HUES6 (cell line): ENCODE results near the gene ATAD3C.
A peak's percentile ranks its signal among the peaks of the same experiment; 100 is the strongest.
"Not testable (repeated sequence)": the region's sequence is repeated elsewhere in the genome, so short reads cannot be mapped to it uniquely, and the experiment has no call there.

Source experiments
- H3K27ac ChIP-seq: 2 replicates; pipeline ENCODE4 v1.7.0; 2013; ENCODE audit warnings: low read depth, mild to moderate bottlenecking, low read length, inconsistent platforms
- H3K27me3 ChIP-seq: 2 replicates; pipeline ENCODE4 v1.6.1; 2013; ENCODE audit warnings: low read length; ENCODE audit not compliant: control insufficient read depth, insufficient read depth
- H3K36me3 ChIP-seq: 2 replicates; pipeline ENCODE4 v1.6.1; 2013; ENCODE audit warnings: low read length; ENCODE audit not compliant: control insufficient read depth, insufficient read depth
- H3K4me1 ChIP-seq: 2 replicates; pipeline ENCODE4 v1.6.1; 2013; ENCODE audit warnings: low read length; ENCODE audit not compliant: control insufficient read depth, insufficient read depth
- H3K4me3 ChIP-seq: 2 replicates; pipeline ENCODE4 v1.5.1; 2013; ENCODE audit warnings: low read depth, low read length
- H3K9ac ChIP-seq: one replicate; pipeline ENCODE4 v1.6.1; 2013; ENCODE audit warnings: mild to moderate bottlenecking, low read length
- H3K9me3 ChIP-seq: 2 replicates; pipeline ENCODE4 v1.6.1; 2013; ENCODE audit warnings: low read depth, low read length; ENCODE audit not compliant: control insufficient read depth, insufficient read depth

The ATAD3C gene

GRCh38 chr1:1468196-1468985 is 18.9 kb downstream of the ATAD3C start:
- not testable (repeated sequence) for H3K36me3 ChIP-seq, H3K27me3 ChIP-seq, H3K9ac ChIP-seq, H3K4me1 ChIP-seq, H3K27ac ChIP-seq, H3K9me3 ChIP-seq, H3K4me3 ChIP-seq

- Histone ChIP-seq H3K9me3 (no peaks in the 10 kb centered on the region), H3K27ac (no peak overlapping the region; the same call in 1 of the 2 replicates), H3K27me3 (no peaks in the 10 kb centered on the region), H3K36me3 (no peaks in the 10 kb centered on the region; the same call in 1 of the 2 replicates), H3K4me1 (no peaks in the 10 kb centered on the region), H3K4me3 (peak overlapping the region; percentile 86), H3K9ac (peak overlapping the region; percentile 81)
Measured at GRCh38 chr1:1470626-1471388, 21.3 kb downstream of the ATAD3C start.

GRCh38 chr1:1471389-1472052 is 22.0 kb downstream of the ATAD3C start, which contains the start of gene ATAD3B:
ATAD3B (plus strand) TSS chr1:1471765; CDS start chr1:1471885, 120 bp downstream.
- Histone ChIP-seq H3K27ac (no peak within 1 kb of the TSS; the same call in 1 of the 2 replicates), H3K27me3 (no peaks in the 10 kb centered on the region), H3K36me3 (no peaks in the 10 kb centered on the region; the same call in 1 of the 2 replicates), H3K9ac (peak within 1 kb of the TSS; percentile 81), H3K4me1 (no peaks in the 10 kb centered on the region), H3K4me3 (peak within 1 kb of the TSS; percentile 86), H3K9me3 (no peaks in the 10 kb centered on the region)

GRCh38 chr1:1472053-1472876 is 22.8 kb downstream of the ATAD3C start:
- H3K36me3 ChIP-seq, H3K9me3 ChIP-seq, H3K27ac ChIP-seq, H3K27me3 ChIP-seq, H3K4me1 ChIP-seq: not testable (repeated sequence)
- peak overlapping the region; percentile 81 for H3K9ac ChIP-seq
- H3K4me3 ChIP-seq: peak overlapping the region; percentile 72

- H3K4me3 ChIP-seq, H3K27me3 ChIP-seq, H3K4me1 ChIP-seq, H3K27ac ChIP-seq, H3K9ac ChIP-seq, H3K9me3 ChIP-seq: not testable (repeated sequence)
- H3K36me3 ChIP-seq: peaks cover 32% of the 10 kb centered on the region
Measured at GRCh38 chr1:1476011-1476410, 26.5 kb downstream of the ATAD3C start.

- Histone ChIP-seq H3K36me3 (peaks cover 38% of the 10 kb centered on the region), H3K27me3 (no peaks in the 10 kb centered on the region), H3K4me3 (no peak overlapping the region), H3K4me1 (no peaks in the 10 kb centered on the region), H3K9ac (no peak overlapping the region), H3K9me3 (no peaks in the 10 kb centered on the region), H3K27ac (no peak overlapping the region)
Measured at GRCh38 chr1:1477206-1477605, 27.7 kb downstream of the ATAD3C start.

GRCh38 chr1:1479547-1480487 is 30.3 kb downstream of the ATAD3C start:
- Histone ChIP-seq H3K36me3 (peaks cover 63% of the 10 kb centered on the region), H3K27ac (no peak overlapping the region)

GRCh38 chr1:1480488-1480867 is 31.0 kb downstream of the ATAD3C start:
- peaks cover 66% of the 10 kb centered on the region for H3K36me3 ChIP-seq
- H3K4me3 ChIP-seq, H3K9ac ChIP-seq, H3K27me3 ChIP-seq, H3K9me3 ChIP-seq, H3K27ac ChIP-seq, H3K4me1 ChIP-seq: not testable (repeated sequence)

More at GRCh38 chr1:1479547-1480487, 30.3 kb downstream of the ATAD3C start:
- Histone ChIP-seq H3K27me3 (no peaks in the 10 kb centered on the region), H3K4me3 (no peak overlapping the region), H3K9ac (no peak overlapping the region), H3K9me3 (no peaks in the 10 kb centered on the region), H3K4me1 (no peaks in the 10 kb centered on the region)

GRCh38 chr1:1481811-1482210 is 32.3 kb downstream of the ATAD3C start:
- not testable (repeated sequence) for H3K4me1 ChIP-seq, H3K9me3 ChIP-seq, H3K27ac ChIP-seq, H3K4me3 ChIP-seq, H3K27me3 ChIP-seq, H3K9ac ChIP-seq
- H3K36me3 ChIP-seq: peaks cover 75% of the 10 kb centered on the region

- Histone ChIP-seq H3K27ac (no peak overlapping the region), H3K4me1 (no peaks in the 10 kb centered on the region), H3K4me3 (no peak overlapping the region), H3K9me3 (no peaks in the 10 kb centered on the region), H3K9ac (no peak overlapping the region), H3K36me3 (peaks cover 74% of the 10 kb centered on the region), H3K27me3 (no peaks in the 10 kb centered on the region)
Measured at GRCh38 chr1:1482856-1483255, 33.4 kb downstream of the ATAD3C start.
